Adrenal gland (tissue), 12 donors: ENCODE results near the gene SUN1. TPM values are rescaled to one million over a fixed set of nuclear protein-coding genes. Genes with fewer than 3 reads are reported as not detected.

Source experiments
- DNase-seq, 7 donors: peaks; one replicate each; pipeline ENCODE4 v3.0.0-alpha.2; 2019 to 2020
- H3K27ac ChIP-seq, 5 donors: fragments of 200-600 bp; sonication (generic) in 4 of 5; 1 replicate in 3 of 5; 2 replicates in 2 of 5; pipeline versions ENCODE4 v1.5.1 to v1.8.0; 2016 to 2020; ENCODE audit warnings: mild to moderate bottlenecking in 1 of 5
- H3K27me3 ChIP-seq: fragments of 200-600 bp; 2 replicates; pipeline ENCODE4 v1.8.0; 2021
- H3K36me3 ChIP-seq, 2 donors: fragments of 200-600 bp; replicated peaks in 1 of 2; 1 replicate in 1 of 2; 2 replicates in 1 of 2; pipeline versions ENCODE4 v1.5.1 to v1.8.0; 2018 to 2022
- H3K4me1 ChIP-seq, 2 donors: fragments of 200-600 bp; replicated peaks in 1 of 2; 1 replicate in 1 of 2; 2 replicates in 1 of 2; pipeline versions ENCODE4 v1.5.1 to v1.8.0; 2018 to 2021
- H3K4me3 ChIP-seq, 4 donors: fragments of 200-600 bp; sonication (generic) in 3 of 4; one replicate each; pipeline ENCODE4 v1.5.1; 2016 to 2018
- H3K9me3 ChIP-seq, 3 donors: fragments of 200-600 bp; sonication (generic) in 1 of 3; replicated peaks in 1 of 3; 1 replicate in 2 of 3; 2 replicates in 1 of 3; pipeline versions ENCODE4 v1.5.1 to v1.8.0; 2016 to 2021
- POLR2A ChIP-seq, 2 donors: fragments of 450-650 bp; IDR thresholded peaks; one replicate each; pipeline ENCODE4 v1.6.1; 2017; ENCODE audit warnings: antibody characterized with exemption in 2 of 2, mild to moderate bottlenecking in 2 of 2, moderate library complexity in 1 of 2
- WGBS, 4 donors: extraction: QIAGEN DNeasy Blood & Tissue Kit in 2 of 4; methylation state at CpG; one replicate each; pipeline versions ENCODE4 v1.1.5 to v1.1.7; 2013 to 2017; 5-methylcytosine and 5-hydroxymethylcytosine counted together
- intact Hi-C, 2 donors: fragments of 100-400 bp; cut with DNase I; formaldehyde crosslinking; loops; one replicate each; pipeline versions ENCODE4 v1.14.1 to v1.15.0; 2022 to 2023
- polyA plus RNA-seq, 3 donors: library from polyadenylated mRNA; stranded (reverse); fragments of 200-250 nt in 2 of 3; fragments of 350-450 nt in 1 of 3; fragmentation: Illumina TruSeq in 1 of 3; extraction: RNeasy Lipid Tissue Mini Kit (QIAGEN cat#74804) in 1 of 3; gene quantifications; one replicate each; pipeline ENCODE4 v1.2.3, GENCODE V29; 2013 to 2014
- total RNA-seq, 9 donors: library from RNA; depleted of rRNA in 4 of 9; stranded (reverse); fragments of >200 nt in 4 of 9; fragments of 120-200 nt in 1 of 9; fragmentation: NEBNext Ultra II Directional in 1 of 9; extraction: Animal tissue kit (Norgen Biotek cat#: 25700) in 1 of 9; gene quantifications; one replicate each; pipeline versions ENCODE4 v1.1.0 to v1.2.4, GENCODE V29; 2013 to 2023
- TF ChIP-seq, protein P1 (sequence below), 6 experiments: fragments of 450-650 bp in 4 of 6; fragments of 200-600 bp in 2 of 6; sonication (generic) in 1 of 6; IDR thresholded peaks; 1 replicate in 5 of 6; 2 replicates in 1 of 6; pipeline versions ENCODE4 v1.5.1 to v1.8.0; 2016 to 2021; ENCODE audit warnings: antibody characterized with exemption in 6 of 6, mild to moderate bottlenecking in 2 of 6, moderate library complexity in 1 of 6
- donor health status: healthy with polysubstance abuse.
- donor health status: Bipolar disorder and iron deficiency.
- donor health status: DM: yes; HTN: yes; CAD: no.
- donor health status: DM: no; HTN: no; CAD: no.
- donor health status: DM: no; HTN: no; CAD: no.
- donor health status: DM: yes; HTN: yes; CAD: no.

Gene SUN1
- total and polyA plus RNA-seq, 12 donors = 28.7 to 122 (median 99.9) TPM

- Histone ChIP-seq H3K9me3 (no peaks in the 10 kb centered on the region), H3K4me3 (no peak overlapping the region), H3K36me3 (peaks cover 0 to 29% of the 10 kb centered on the region in 2 donors), H3K27me3 (no peaks in the 10 kb centered on the region), H3K27ac (peak overlapping the region in 3 of 5 donors; percentile 54 to 62 (median 55)), H3K4me1 (peaks cover 15 to 26% of the 10 kb centered on the region in 2 donors)
- DNase-seq = peak; percentile 83 to 95 (median 90)
- TF ChIP-seq POLR2A (IDR thresholded peaks at IDR 0.05) = no peak
- TF ChIP-seq, protein P1, sequence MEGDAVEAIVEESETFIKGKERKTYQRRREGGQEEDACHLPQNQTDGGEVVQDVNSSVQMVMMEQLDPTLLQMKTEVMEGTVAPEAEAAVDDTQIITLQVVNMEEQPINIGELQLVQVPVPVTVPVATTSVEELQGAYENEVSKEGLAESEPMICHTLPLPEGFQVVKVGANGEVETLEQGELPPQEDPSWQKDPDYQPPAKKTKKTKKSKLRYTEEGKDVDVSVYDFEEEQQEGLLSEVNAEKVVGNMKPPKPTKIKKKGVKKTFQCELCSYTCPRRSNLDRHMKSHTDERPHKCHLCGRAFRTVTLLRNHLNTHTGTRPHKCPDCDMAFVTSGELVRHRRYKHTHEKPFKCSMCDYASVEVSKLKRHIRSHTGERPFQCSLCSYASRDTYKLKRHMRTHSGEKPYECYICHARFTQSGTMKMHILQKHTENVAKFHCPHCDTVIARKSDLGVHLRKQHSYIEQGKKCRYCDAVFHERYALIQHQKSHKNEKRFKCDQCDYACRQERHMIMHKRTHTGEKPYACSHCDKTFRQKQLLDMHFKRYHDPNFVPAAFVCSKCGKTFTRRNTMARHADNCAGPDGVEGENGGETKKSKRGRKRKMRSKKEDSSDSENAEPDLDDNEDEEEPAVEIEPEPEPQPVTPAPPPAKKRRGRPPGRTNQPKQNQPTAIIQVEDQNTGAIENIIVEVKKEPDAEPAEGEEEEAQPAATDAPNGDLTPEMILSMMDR (IDR thresholded peaks at IDR 0.05) = peak; percentile 82 to 95 (median 94)
- intact Hi-C loops = loop anchor here in 1 of 2 donors (2.0 to 5.0 kb wide), 2 partner anchors 87 to 551 kb away; no protein-coding TSS in a partner anchor
- 28 to 32% (median 31%) methylated on average over 17 to 18 of the region's 18 CpGs for WGBS, 4 donors
Measured at GRCh38 chr7:873367-874002, 41.2 kb downstream of the SUN1 start.

GRCh38 chr7:874031-874749, 41.9 kb downstream of the SUN1 start:
- WGBS, 4 donors = 46 to 64% (median 57%) methylated on average over 8 to 9 of the region's 9 CpGs
- intact Hi-C loops = loop anchor here in 1 of 2 donors (5.0 kb wide), 1 partner anchor 552 kb away; no protein-coding TSS in a partner anchor
- TF ChIP-seq POLR2A (IDR thresholded peaks at IDR 0.05) = no peak
- TF ChIP-seq, protein P1 (IDR thresholded peaks at IDR 0.05) = no peak
- Histone ChIP-seq H3K4me1 (peaks cover 20 to 31% of the 10 kb centered on the region in 2 donors), H3K36me3 (peaks cover 0 to 28% of the 10 kb centered on the region in 2 donors), H3K9me3 (no peaks in the 10 kb centered on the region), H3K4me3 (no peak overlapping the region), H3K27me3 (no peaks in the 10 kb centered on the region), H3K27ac (peak overlapping the region in 3 of 5 donors; percentile 54 to 62 (median 55))
- DNase-seq = no peak

GRCh38 chr7:875051-875450, 42.8 kb downstream of the SUN1 start:
- DNase-seq = no peak
- Histone ChIP-seq H3K4me1 (peaks cover 23 to 39% of the 10 kb centered on the region in 2 donors), H3K27ac (peak overlapping the region in 1 of 5 donors; percentile 78), H3K36me3 (peaks cover 0 to 22% of the 10 kb centered on the region in 2 donors), H3K9me3 (no peaks in the 10 kb centered on the region), H3K4me3 (no peak overlapping the region), H3K27me3 (no peaks in the 10 kb centered on the region)
- WGBS, 4 donors = 68 to 78% (median 76%) methylated on average over 7 of the region's 7 CpGs
- TF ChIP-seq, protein P1 (IDR thresholded peaks at IDR 0.05) = no peak
- TF ChIP-seq POLR2A (IDR thresholded peaks at IDR 0.05) = no peak
- intact Hi-C loops = no loop called here

- Histone ChIP-seq H3K27ac (peak overlapping the region in 4 of 5 donors; percentile 58 to 78 (median 68)), H3K27me3 (no peaks in the 10 kb centered on the region), H3K4me1 (peaks cover 23 to 44% of the 10 kb centered on the region in 2 donors), H3K9me3 (no peaks in the 10 kb centered on the region), H3K4me3 (peak overlapping the region in 2 of 4 donors; percentile 18 to 30), H3K36me3 (peaks cover 0 to 22% of the 10 kb centered on the region in 2 donors)
- intact Hi-C loops = no loop called here
- WGBS, 4 donors = 77 to 81% (median 79%) methylated on average over 26 to 27 of the region's 27 CpGs
- peak in 4 of 7 donors; percentile 45 to 60 (median 54) for DNase-seq
- no peak for TF ChIP-seq POLR2A (IDR thresholded peaks at IDR 0.05)
- TF ChIP-seq, protein P1 (IDR thresholded peaks at IDR 0.05) = no peak
Measured at GRCh38 chr7:875476-876076, 43.3 kb downstream of the SUN1 start.
